NCI-H2227 treated with DMSO at 0.1 percent for 48 hours (cell line): ENCODE data around the gene OR2M2.

Source experiments
- DNase-seq: peaks from one replicate; lab custom pipeline; 2025; lab: John Stamatoyannopoulos, UW

Gene OR2M2, protein sequence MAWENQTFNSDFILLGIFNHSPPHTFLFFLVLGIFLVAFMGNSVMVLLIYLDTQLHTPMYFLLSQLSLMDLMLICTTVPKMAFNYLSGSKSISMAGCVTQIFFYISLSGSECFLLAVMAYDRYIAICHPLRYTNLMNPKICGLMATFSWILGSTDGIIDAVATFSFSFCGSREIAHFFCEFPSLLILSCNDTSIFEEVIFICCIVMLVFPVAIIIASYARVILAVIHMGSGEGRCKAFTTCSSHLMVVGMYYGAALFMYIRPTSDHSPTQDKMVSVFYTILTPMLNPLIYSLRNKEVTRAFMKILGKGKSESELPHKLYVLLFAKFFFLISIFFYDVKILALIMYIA

DNA sequence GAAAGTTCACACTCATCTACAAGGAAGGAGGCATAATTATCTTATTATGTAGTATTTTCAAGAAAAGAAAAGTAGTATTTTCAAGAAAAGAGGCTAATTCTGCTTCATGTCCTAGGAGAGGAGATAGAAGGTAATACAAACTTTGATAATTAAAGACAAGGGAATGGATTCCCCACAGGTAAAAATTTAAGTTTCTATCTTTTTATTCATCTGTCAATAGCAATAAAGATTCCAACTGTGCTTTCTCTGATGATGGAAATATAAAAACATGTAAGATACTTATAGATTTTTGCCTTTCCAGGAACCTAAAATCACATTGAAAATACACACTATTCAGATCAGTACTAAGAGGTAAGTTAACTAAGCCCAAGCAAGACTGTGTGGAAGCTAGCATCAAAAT is at the start of gene OR2M2:
TSS of gene OR2M2 (plus strand) at position 301 of the 400 bp plus-strand sequence. CDS start 5,165 bp downstream, outside the sequence.
- no peak for DNase-seq

DNA sequence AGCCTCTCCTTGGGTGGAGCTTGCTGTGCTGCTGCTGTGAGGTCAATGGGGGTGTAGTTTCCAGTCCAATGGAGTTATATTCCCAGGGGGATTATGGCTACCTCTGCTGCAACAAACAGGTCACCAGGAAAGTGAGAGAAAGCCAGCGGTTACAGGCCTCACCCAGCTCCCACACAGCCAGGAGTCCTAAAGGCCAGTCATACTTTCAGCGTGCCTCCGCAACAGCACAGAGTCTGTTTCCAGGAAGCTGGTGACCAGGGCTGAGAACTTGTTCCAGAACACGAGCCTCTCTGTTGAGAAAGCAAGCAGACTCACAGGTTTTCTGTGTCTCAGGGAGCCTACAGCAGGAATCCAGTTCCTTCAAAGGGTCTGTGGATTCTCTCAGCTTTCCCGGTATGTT is 47.0 kb upstream of the OR2M2 start:
- no peak for DNase-seq

DNA sequence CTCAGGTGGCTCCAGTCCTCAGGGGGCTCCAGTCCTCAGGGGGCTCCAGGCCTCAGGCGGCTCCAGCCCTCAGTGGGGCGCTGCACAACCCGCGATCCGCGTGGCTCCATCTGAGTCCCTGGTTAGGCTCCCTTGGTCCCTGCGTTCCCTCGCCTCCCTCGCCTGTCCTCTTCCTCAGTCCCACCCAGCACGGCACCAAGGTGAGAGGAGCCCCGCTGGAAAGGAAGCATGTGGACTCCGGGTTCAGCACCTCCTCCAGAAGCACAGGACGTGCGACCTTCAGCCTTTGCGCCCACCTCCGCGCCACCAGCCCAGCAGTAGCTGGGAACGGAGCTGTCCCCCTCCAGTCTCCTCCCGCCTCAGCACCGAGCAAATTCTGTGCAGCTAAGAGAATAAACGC is 37.8 kb upstream of the OR2M2 start:
- no peak for DNase-seq

DNA sequence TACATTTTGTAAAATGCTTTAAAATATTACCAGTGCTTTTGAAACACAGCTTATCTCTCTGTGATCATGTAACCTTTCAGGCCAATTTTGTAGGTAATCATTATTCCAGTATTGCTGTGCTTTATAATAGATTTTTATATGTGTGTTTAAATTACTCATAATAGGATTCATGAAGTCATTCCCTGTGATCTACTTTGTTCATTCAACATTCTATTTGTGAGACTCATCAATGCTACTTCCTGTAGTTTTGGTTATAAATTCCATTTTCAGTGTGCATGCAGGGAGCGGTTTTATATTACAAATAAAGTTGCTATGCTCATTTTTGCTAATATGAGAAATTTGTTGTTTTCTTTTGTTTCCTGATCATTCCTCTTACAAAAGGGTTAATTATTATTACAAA is 33.8 kb upstream of the OR2M2 start:
- DNase-seq: no peak

DNA sequence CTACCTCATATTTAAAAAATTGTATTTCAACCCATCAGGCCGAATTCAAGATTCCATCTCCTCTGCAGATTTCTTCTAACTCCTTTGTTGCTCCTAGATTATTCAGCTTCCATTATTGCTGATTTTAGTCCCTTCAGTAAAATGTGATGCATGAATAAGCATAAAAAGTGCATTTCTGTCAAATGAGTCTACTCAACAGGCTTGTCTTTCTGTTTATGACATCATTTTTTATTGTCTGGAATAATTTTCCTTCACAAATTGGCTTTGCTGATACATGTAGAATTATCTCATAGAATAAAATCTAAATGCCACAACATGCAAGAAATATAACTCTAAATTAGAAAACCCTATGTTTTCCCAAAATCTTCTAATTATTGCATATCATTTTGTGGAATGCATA is 31.3 kb upstream of the OR2M2 start:
- no peak for DNase-seq

DNA sequence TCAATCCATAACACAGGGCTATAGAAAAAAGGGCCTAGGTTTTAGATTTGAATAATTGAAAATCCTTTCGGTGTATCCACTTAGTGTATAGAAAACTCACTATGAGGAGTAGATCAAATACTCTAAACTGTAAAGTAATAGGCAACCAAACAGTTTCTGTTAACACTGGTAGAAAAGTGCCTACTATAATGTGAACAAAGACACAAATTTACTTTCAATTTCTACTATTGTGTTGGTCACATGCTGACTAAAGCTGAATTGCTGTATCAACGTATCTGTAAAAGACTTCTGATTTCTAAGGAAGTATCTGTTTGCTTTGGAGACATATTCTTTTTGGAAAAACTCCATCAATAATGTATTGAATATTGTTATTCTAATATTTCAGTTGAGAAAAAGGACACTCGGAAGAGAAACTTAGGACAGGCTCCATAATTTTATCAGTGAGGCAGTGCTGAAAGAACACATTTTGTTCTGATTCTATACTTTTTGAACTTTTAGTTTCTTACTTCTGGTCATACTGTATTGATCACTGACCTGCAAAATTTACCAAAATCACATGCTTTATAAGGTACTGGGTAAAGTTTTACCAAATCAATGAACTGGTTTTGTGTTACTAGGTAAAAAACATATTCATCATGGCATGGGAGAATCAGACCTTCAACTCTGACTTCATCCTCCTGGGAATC is 30.0 kb upstream of the OR2M2 start, which contains the start of gene OR2M5:
TSS of gene OR2M5 (plus strand) at position 636 of the 686 bp plus-strand sequence. CDS start at position 636, 0 bp downstream.
- no peak for DNase-seq

DNA sequence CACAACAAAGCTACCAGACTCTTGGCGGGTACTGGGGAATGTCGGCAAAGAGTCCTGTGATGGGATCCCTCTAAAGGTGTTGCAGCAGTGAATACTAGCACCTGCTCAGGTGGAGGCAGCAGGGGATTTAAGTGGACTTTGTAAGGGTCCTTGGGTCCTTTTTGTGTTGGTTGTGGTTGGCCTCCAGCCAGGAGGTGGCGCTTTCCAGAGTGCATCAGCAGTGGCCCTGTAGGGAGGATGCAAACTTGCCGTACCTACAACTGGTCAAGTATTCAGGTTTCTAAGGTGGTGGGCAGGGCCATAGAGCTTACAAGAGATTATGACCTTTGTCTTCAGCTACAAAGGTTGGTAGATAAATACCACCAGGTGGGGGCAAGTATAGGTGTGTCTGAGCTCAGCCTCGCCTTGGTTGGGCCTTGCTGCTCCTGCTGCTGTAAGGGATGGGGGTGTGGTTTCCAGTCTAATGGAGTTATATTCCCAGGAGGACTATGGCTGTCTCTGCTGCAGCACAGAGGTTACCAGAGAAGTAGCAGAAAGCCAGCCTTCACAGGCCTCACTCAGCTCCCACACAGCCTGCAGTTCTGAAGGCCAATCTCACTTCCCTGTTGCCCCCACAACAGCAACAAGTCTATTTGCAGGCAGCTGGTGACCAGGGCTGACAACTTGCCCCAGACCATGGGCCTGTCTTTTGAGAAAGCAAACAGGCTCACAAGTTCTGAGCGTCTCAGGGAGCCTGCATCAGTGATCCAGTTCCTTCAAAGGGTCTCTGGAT is 22.4 kb upstream of the OR2M2 start:
- DNase-seq: no peak

DNA sequence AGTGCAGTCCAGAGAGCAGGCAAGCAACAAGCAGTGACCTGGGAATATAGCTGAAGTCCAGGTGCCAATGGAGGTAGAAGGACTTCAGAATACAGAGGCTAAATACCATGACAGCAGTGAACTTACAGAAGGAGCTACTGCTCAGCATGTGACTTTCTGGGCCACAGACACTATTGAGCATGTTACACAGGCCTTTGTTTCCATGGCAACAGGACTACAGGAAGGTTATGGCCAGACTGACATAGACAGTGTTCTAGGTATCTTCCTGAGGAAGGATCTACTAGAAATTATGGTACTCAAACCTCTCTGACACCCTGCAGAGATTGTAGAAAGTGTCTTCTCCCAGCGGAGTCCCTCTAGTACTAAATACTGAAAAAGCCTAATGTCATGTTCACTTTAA is 18.7 kb upstream of the OR2M2 start:
- DNase-seq: no peak

- DNase-seq: no peak
These were observed 15.9 kb upstream of the OR2M2 start for GRCh38 chr1:248158758-248159157.

GRCh38 chr1:248164031-248164430 is 10.6 kb upstream of the OR2M2 start:
- no peak for DNase-seq

DNA sequence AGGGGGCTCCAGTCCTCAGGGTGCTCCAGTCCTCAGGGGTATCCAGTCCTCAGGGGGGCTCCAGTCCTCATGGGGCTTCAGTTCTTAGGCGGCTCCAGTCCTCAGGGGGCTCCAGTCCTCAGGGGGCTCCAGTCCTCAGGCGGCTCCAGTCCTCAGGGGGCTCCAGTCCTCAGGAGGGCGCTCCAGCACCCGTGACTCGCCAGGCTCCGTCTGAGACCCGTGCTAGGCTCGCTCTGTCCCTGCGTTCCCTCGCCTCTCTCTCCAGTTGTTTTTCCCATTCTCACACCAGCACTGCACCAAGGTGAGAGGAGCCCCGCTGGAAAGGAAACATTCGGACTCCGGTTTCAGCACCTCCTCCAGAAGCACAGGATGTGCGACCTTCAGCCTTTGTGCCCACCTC is 9.4 kb upstream of the OR2M2 start:
- DNase-seq: no peak

DNA sequence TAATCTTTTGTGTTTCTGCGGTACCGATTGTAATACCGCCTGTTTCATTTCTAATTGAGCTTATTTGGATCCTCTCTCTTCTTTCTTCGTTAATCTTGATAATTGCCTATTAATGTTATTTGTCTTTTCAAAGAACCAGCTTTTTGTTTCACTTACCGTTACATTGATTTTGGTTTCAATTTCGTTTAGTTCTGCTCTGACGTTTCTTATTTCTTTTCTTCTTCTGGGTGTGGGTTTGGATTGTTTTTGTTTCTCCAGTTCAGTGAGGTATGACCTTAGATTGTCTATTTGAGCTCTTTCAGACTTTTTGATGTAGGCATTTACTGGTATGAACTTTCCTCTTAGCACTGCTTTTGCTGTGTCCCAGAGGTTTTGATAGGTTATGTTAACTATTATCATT is 9.4 kb downstream of the OR2M2 start:
- no peak for DNase-seq

DNA sequence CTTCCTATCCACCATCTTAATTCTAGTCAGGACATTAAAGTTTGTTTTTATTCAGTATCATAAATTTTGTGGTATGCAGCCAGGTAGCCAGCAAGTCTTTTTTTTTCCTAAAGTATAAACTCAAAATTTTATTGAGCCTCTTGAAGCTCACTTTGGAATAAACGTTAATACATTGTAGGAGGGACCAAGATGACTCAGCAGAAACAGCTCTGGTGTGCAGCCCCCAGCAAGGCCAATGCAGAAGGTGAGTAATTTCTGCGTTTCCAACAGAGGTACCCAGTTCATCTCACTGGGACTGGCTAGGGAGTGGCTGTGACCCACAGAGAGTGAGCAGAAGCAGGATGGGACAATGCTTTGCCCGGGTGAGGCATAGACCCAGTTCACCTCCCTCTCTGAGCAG is 12.7 kb downstream of the OR2M2 start:
- DNase-seq: no peak

DNA sequence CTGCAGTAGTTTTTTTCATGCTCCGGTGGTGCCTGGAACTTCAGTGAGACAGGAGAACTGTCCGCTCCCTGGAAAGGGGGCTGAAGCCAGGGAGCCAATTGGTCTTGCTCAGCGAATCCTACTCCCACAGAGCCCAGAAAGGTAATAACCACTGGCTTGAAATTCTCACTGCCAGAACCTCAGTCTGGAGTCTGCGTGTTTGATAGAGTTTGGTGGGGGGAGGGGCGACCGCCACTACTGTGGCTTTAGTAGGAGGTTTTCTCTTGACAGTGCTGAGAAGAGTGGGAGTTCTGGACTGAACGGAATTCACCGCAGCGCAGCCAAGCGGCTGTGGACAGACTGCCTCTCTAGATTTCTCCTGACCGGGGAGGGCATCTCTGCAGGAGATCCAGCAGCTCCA is 14.4 kb downstream of the OR2M2 start:
- no peak for DNase-seq

- DNase-seq: no peak
These were observed 19.5 kb downstream of the OR2M2 start for GRCh38 chr1:248194117-248194516.

GRCh38 chr1:248196965-248197364 is 22.3 kb downstream of the OR2M2 start, which contains the start of gene OR2M3:
OR2M3 (plus strand) TSS chr1:248197265; CDS start chr1:248203068, 5,803 bp downstream.
- DNase-seq: no peak

- DNase-seq: no peak
These were observed 41.3 kb downstream of the OR2M2 start for GRCh38 chr1:248215880-248216279.

DNA sequence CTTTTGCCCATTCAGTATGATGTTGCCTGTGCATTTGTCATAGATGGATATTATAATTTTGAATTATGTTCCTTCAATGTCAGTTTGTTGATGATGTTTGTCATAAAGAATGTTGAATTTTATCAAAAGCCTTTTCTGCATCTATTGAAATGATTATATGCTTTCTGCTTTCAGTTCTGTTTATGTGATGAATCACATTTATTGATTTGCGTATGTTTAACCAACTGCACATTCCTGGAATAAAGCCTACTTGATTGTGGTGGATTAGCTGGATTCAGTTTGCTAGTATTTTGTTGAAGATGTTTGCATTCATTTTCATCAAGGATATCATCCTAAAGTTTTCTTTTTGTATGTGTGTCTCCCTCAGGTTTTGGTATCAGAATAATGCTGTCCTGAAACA is 50.9 kb downstream of the OR2M2 start:
- no peak for DNase-seq

DNA sequence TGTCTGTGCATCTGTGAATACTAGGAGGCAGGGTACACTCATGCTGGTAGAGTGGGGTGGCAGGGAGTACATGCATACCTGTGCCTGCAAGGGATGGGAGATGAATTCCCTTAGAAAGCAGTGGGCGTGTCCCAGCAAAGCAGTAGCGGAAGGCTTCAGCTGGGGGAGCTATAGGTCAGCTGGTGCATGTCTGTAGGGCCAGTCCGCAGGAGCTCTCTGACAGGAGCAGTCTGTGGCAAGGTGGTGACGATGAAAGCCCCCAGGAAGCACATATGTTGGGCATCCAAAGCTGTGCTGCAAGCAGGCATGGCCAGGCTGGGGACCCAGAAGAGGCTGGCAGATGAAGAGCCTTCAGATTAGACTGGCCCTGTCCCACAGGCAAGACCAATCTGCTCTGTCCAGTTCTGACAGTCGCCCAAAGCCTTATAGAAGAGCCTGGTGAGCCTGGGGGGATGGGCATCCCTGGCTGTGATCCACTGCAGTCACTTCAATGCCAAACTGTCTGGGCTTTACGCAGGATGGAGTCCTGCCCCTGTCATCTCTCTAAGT is 54.8 kb downstream of the OR2M2 start:
- DNase-seq: no peak
